ENCODE results near the gene ITPR1. TPM values are rescaled to one million over a fixed set of nuclear protein-coding genes. Genes with fewer than 3 reads are reported as not detected.

The ITPR1 gene
- total RNA-seq, 4 donors from 2014 or later, result 14.7 to 45.1 (median 21.0) TPM

- peak overlapping the region; percentile 27 for H3K27ac ChIP-seq
Measured at GRCh38 chr3:4564928-4565586, 71.9 kb downstream of the ITPR1 start.

GRCh38 chr3:4565809-4566501 lies 72.8 kb downstream of the ITPR1 start:
- Histone ChIP-seq H3K4me1 (no peaks in the 10 kb centered on the region), H3K27me3 (no peaks in the 10 kb centered on the region), H3K9me3 (no peaks in the 10 kb centered on the region), H3K27ac (no peak overlapping the region), H3K4me3 (no peak overlapping the region), H3K36me3 (no peaks in the 10 kb centered on the region)
- TF ChIP-seq CTCF (IDR thresholded peaks at IDR 0.05) (no peak), EP300 (IDR thresholded peaks at IDR 0.05) (no peak)
- DNase-seq (ENCODE audit: low spot score in 2 of 2), result no peak
- WGBS, result 47% methylated on average over 5 of the region's 5 CpGs

More at GRCh38 chr3:4564928-4565586, 71.9 kb downstream of the ITPR1 start:
- no peaks in the 10 kb centered on the region for H3K27me3 ChIP-seq
- no peak for TF ChIP-seq POLR2A (IDR thresholded peaks at IDR 0.05)
- TF ChIP-seq POLR2AphosphoS5 (IDR thresholded peaks at IDR 0.05), result no peak
- no peak for TF ChIP-seq CTCF (IDR thresholded peaks at IDR 0.05)
- TF ChIP-seq EP300 (IDR thresholded peaks at IDR 0.05), result no peak
- no peaks in the 10 kb centered on the region for H3K4me1 ChIP-seq
- WGBS, result 63% methylated on average over 5 of the region's 5 CpGs
- no peaks in the 10 kb centered on the region for H3K36me3 ChIP-seq
- no peaks in the 10 kb centered on the region for H3K9me3 ChIP-seq
- no peak overlapping the region for H3K4me3 ChIP-seq
- no peak for DNase-seq (ENCODE audit: low spot score in 2 of 2)

GRCh38 chr3:4568841-4569240 lies 75.7 kb downstream of the ITPR1 start:
- H3K27me3 ChIP-seq, result no peaks in the 10 kb centered on the region
- H3K27ac ChIP-seq, result no peak overlapping the region
- H3K4me3 ChIP-seq, result no peak overlapping the region
- WGBS, result 56% methylated on average over 3 of the region's 3 CpGs
- no peaks in the 10 kb centered on the region for H3K4me1 ChIP-seq
- H3K9me3 ChIP-seq, result no peaks in the 10 kb centered on the region
- no peaks in the 10 kb centered on the region for H3K36me3 ChIP-seq
- TF ChIP-seq EP300 (IDR thresholded peaks at IDR 0.05), result no peak
- no peak for DNase-seq (ENCODE audit: low spot score in 2 of 2)

- H3K4me3 ChIP-seq, result no peak overlapping the region
- H3K27ac ChIP-seq, result no peak overlapping the region
- H3K27me3 ChIP-seq, result no peaks in the 10 kb centered on the region
- no peak for TF ChIP-seq POLR2A (IDR thresholded peaks at IDR 0.05)
- TF ChIP-seq CTCF (IDR thresholded peaks at IDR 0.05), result no peak
- no peak for TF ChIP-seq EP300 (IDR thresholded peaks at IDR 0.05)
- TF ChIP-seq POLR2AphosphoS5 (IDR thresholded peaks at IDR 0.05), result no peak
- DNase-seq (ENCODE audit: low spot score in 2 of 2), result no peak
- H3K36me3 ChIP-seq, result no peaks in the 10 kb centered on the region
- H3K9me3 ChIP-seq, result no peaks in the 10 kb centered on the region
- 93% methylated on average over 5 of the region's 7 CpGs for WGBS
- H3K4me1 ChIP-seq, result no peaks in the 10 kb centered on the region
Measured at GRCh38 chr3:4570840-4571621, 77.9 kb downstream of the ITPR1 start.

GRCh38 chr3:4571690-4572334 lies 78.7 kb downstream of the ITPR1 start:
- H3K27ac ChIP-seq, result no peak overlapping the region
- no peak for TF ChIP-seq POLR2AphosphoS5 (IDR thresholded peaks at IDR 0.05)
- no peak for TF ChIP-seq CTCF (IDR thresholded peaks at IDR 0.05)
- no peak for TF ChIP-seq POLR2A (IDR thresholded peaks at IDR 0.05)
- TF ChIP-seq EP300 (IDR thresholded peaks at IDR 0.05), result no peak
- no peaks in the 10 kb centered on the region for H3K9me3 ChIP-seq
- no peaks in the 10 kb centered on the region for H3K36me3 ChIP-seq
- DNase-seq (ENCODE audit: low spot score in 2 of 2), result no peak
- H3K4me1 ChIP-seq, result no peaks in the 10 kb centered on the region
- WGBS, result 94% methylated on average over 1 of the region's 1 CpG
- H3K27me3 ChIP-seq, result no peaks in the 10 kb centered on the region
- no peak overlapping the region for H3K4me3 ChIP-seq
